ENCODE results near the gene TBC1D1. TPM values are rescaled to one million over a fixed set of nuclear protein-coding genes. Genes with fewer than 3 reads are reported as not detected.

Gene TBC1D1
- total RNA-seq, 1 donor from 2014 or later, result 92.7 TPM

- DNase-seq (ENCODE audit: low spot score), result no peak
- no peaks in the 10 kb centered on the region for H3K9me3 Mint-ChIP-seq (ENCODE audit: low read depth)
- H3K27me3 Mint-ChIP-seq (ENCODE audit: low read depth), result no peaks in the 10 kb centered on the region
- H3K4me1 Mint-ChIP-seq (ENCODE audit: low read depth), result peaks cover 36% of the 10 kb centered on the region
- TF ChIP-seq CTCF (IDR thresholded peaks at IDR 0.05), result no peak
- H3K27ac Mint-ChIP-seq (ENCODE audit: unreplicated experiment), result no peak overlapping the region
- H3K4me3 Mint-ChIP-seq (ENCODE audit: unreplicated experiment), result no peak overlapping the region
- H3K36me3 Mint-ChIP-seq (ENCODE audit: low read depth), result peaks cover 4% of the 10 kb centered on the region
Measured at GRCh38 chr4:38150766-38151165, 259.9 kb downstream of the TBC1D1 start.

GRCh38 chr4:38151873-38152272 is 261.0 kb downstream of the TBC1D1 start:
- Mint-ChIP-seq H3K4me3 (ENCODE audit: unreplicated experiment) (no peak overlapping the region), H3K27ac (ENCODE audit: unreplicated experiment) (no peak overlapping the region), H3K36me3 (ENCODE audit: low read depth) (peaks cover 4% of the 10 kb centered on the region), H3K27me3 (ENCODE audit: low read depth) (no peaks in the 10 kb centered on the region), H3K4me1 (ENCODE audit: low read depth) (peaks cover 36% of the 10 kb centered on the region), H3K9me3 (ENCODE audit: low read depth) (no peaks in the 10 kb centered on the region)
- no peak for DNase-seq (ENCODE audit: low spot score)
- TF ChIP-seq CTCF (IDR thresholded peaks at IDR 0.05), result no peak

- Mint-ChIP-seq H3K27me3 (ENCODE audit: low read depth) (no peaks in the 10 kb centered on the region), H3K27ac (ENCODE audit: unreplicated experiment) (no peak overlapping the region), H3K4me3 (ENCODE audit: unreplicated experiment) (no peak overlapping the region), H3K9me3 (ENCODE audit: low read depth) (no peaks in the 10 kb centered on the region), H3K4me1 (ENCODE audit: low read depth) (peaks cover 36% of the 10 kb centered on the region), H3K36me3 (ENCODE audit: low read depth) (peaks cover 4% of the 10 kb centered on the region)
- no peak for DNase-seq (ENCODE audit: low spot score)
- TF ChIP-seq CTCF (IDR thresholded peaks at IDR 0.05), result no peak
Measured at GRCh38 chr4:38152305-38152704, 261.4 kb downstream of the TBC1D1 start.

GRCh38 chr4:38152721-38153386 is 262.0 kb downstream of the TBC1D1 start:
- peaks cover 36% of the 10 kb centered on the region for H3K4me1 Mint-ChIP-seq (ENCODE audit: low read depth)
- no peak overlapping the region for H3K27ac Mint-ChIP-seq (ENCODE audit: unreplicated experiment)
- TF ChIP-seq CTCF (IDR thresholded peaks at IDR 0.05), result no peak
- H3K9me3 Mint-ChIP-seq (ENCODE audit: low read depth), result no peaks in the 10 kb centered on the region
- H3K36me3 Mint-ChIP-seq (ENCODE audit: low read depth), result peaks cover 2% of the 10 kb centered on the region
- no peaks in the 10 kb centered on the region for H3K27me3 Mint-ChIP-seq (ENCODE audit: low read depth)
- DNase-seq (ENCODE audit: low spot score), result no peak
- no peak overlapping the region for H3K4me3 Mint-ChIP-seq (ENCODE audit: unreplicated experiment)

GRCh38 chr4:38153387-38153760 is 262.5 kb downstream of the TBC1D1 start:
- no peaks in the 10 kb centered on the region for H3K27me3 Mint-ChIP-seq (ENCODE audit: low read depth)
- no peak for TF ChIP-seq CTCF (IDR thresholded peaks at IDR 0.05)
- DNase-seq (ENCODE audit: low spot score), result no peak

More at GRCh38 chr4:38153387-38153760, 262.5 kb downstream of the TBC1D1 start:
- peaks cover 36% of the 10 kb centered on the region for H3K4me1 Mint-ChIP-seq (ENCODE audit: low read depth)
- no peaks in the 10 kb centered on the region for H3K36me3 Mint-ChIP-seq (ENCODE audit: low read depth)
- H3K9me3 Mint-ChIP-seq (ENCODE audit: low read depth), result no peaks in the 10 kb centered on the region
- no peak overlapping the region for H3K27ac Mint-ChIP-seq (ENCODE audit: unreplicated experiment)
- no peak overlapping the region for H3K4me3 Mint-ChIP-seq (ENCODE audit: unreplicated experiment)
